MCF 10A (cell line): Measurements from ENCODE around the gene CEBPZOS. TPM values are rescaled to one million over a fixed set of nuclear protein-coding genes. Genes with fewer than 3 reads are reported as not detected.

ENCODE experiments used
- BruUV-seq: library from RNA; stranded (reverse); fragments of 400-500 nt; replicated peaks from 2 replicates; lab custom pipeline; 2021; lab: Mats Ljungman, UMichigan
- CTCF ChIA-PET: fragments of 300-600 bp; sonication (Branson Sonifier 250); formaldehyde crosslinking; extraction: SDS; loops from one replicate; lab custom pipeline; 2021; ENCODE audit warnings: antibody characterized with exemption, inconsistent platforms; lab: Yijun Ruan, JAX
- POLR2A ChIA-PET: fragments of 300-600, 350-650 bp; sonication (Branson Sonifier 250); formaldehyde crosslinking; extraction: SDS; loops from one replicate; lab custom pipeline; 2020; ENCODE audit warnings: antibody characterized with exemption, inconsistent platforms; lab: Yijun Ruan, JAX
- DNase-seq: peaks from one replicate; pipeline ENCODE4 v3.0.0-alpha.2; 2018; ENCODE audit not compliant: unreplicated experiment
- H3K27ac Mint-ChIP-seq: one replicate; pipeline ENCODE4 v1.8.0; 2022; ENCODE audit warnings: mild to moderate bottlenecking, low read depth, mixed read lengths; ENCODE audit not compliant: unreplicated experiment
- H3K27me3 Mint-ChIP-seq: one replicate; pipeline ENCODE4 v1.8.0; 2022; ENCODE audit warnings: mixed read lengths; ENCODE audit not compliant: insufficient read depth, unreplicated experiment
- H3K36me3 Mint-ChIP-seq: one replicate; pipeline ENCODE4 v1.8.0; 2022; ENCODE audit warnings: mild to moderate bottlenecking, moderate library complexity, mixed read lengths; ENCODE audit not compliant: insufficient read depth, unreplicated experiment
- H3K4me1 Mint-ChIP-seq: one replicate; pipeline ENCODE4 v1.8.0; 2022; ENCODE audit warnings: mixed read lengths; ENCODE audit not compliant: insufficient read depth, unreplicated experiment
- H3K4me3 Mint-ChIP-seq: one replicate; pipeline ENCODE4 v1.8.0; 2022; ENCODE audit warnings: mild to moderate bottlenecking, moderate library complexity, mixed read lengths; ENCODE audit not compliant: unreplicated experiment
- H3K9me3 Mint-ChIP-seq: one replicate; pipeline ENCODE4 v1.8.0; 2022; ENCODE audit warnings: mixed read lengths; ENCODE audit not compliant: unreplicated experiment
- intact Hi-C: fragments of 100-400 bp; cut with micrococcal nuclease; formaldehyde crosslinking; loops from 2 replicates; pipeline ENCODE4 v1.14.1; 2022
- total RNA-seq: library from RNA; stranded (reverse); gene quantifications from 2 replicates; pipeline ENCODE4 v1.2.3, GENCODE V29; 2022
- TF ChIP-seq, protein P1 (sequence below): fragments of 200-600 bp; IDR thresholded peaks from one replicate; pipeline ENCODE4 v1.8.0; 2022; ENCODE audit warnings: antibody characterized with exemption, mild to moderate bottlenecking; ENCODE audit not compliant: unreplicated experiment

CEBPZOS gene
- total RNA-seq, 1 experiment from 2014 or later: 38.5 TPM

DNA sequence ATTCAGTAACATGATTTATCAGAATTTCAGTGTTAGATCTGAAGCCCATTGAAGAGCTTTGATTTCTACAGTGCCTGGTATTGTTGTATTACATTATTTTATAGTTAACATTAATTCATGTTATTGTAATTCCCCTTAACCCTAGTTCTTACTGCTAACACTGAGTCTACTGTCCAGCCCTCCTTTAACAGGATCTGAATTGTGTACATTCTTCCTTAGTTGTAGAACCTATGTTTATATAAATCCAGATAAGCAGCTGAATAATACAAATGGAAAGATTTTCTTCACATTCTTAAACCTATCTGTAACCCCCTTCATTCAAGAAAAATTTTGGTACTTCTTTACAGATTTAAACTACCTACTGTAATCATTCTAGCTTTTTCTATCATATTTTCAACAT lies 49.9 kb downstream of the CEBPZOS start:
- no peaks in the 10 kb centered on the region for H3K9me3 Mint-ChIP-seq
- H3K27me3 Mint-ChIP-seq: no peaks in the 10 kb centered on the region
- no peak overlapping the region for H3K27ac Mint-ChIP-seq
- H3K4me1 Mint-ChIP-seq: no peaks in the 10 kb centered on the region
- CTCF ChIA-PET: interaction anchor here (1.1 kb wide), 1 partner anchor 11 kb away, joined by 3 read pairs; no protein-coding TSS in a partner anchor
- H3K4me3 Mint-ChIP-seq: no peak overlapping the region
- no peak for DNase-seq
- intact Hi-C loops: no loop called here
- POLR2A ChIA-PET: interaction anchor here (3.6 kb wide), 1 partner anchor 13 kb away, joined by 24 read pairs; the partner anchor contains the start of genes CEBPZ and NDUFAF7
- no TSS peak for BruUV-seq
- TF ChIP-seq, protein P1, sequence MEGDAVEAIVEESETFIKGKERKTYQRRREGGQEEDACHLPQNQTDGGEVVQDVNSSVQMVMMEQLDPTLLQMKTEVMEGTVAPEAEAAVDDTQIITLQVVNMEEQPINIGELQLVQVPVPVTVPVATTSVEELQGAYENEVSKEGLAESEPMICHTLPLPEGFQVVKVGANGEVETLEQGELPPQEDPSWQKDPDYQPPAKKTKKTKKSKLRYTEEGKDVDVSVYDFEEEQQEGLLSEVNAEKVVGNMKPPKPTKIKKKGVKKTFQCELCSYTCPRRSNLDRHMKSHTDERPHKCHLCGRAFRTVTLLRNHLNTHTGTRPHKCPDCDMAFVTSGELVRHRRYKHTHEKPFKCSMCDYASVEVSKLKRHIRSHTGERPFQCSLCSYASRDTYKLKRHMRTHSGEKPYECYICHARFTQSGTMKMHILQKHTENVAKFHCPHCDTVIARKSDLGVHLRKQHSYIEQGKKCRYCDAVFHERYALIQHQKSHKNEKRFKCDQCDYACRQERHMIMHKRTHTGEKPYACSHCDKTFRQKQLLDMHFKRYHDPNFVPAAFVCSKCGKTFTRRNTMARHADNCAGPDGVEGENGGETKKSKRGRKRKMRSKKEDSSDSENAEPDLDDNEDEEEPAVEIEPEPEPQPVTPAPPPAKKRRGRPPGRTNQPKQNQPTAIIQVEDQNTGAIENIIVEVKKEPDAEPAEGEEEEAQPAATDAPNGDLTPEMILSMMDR: no peak
- H3K36me3 Mint-ChIP-seq: peaks cover 76% of the 10 kb centered on the region

DNA sequence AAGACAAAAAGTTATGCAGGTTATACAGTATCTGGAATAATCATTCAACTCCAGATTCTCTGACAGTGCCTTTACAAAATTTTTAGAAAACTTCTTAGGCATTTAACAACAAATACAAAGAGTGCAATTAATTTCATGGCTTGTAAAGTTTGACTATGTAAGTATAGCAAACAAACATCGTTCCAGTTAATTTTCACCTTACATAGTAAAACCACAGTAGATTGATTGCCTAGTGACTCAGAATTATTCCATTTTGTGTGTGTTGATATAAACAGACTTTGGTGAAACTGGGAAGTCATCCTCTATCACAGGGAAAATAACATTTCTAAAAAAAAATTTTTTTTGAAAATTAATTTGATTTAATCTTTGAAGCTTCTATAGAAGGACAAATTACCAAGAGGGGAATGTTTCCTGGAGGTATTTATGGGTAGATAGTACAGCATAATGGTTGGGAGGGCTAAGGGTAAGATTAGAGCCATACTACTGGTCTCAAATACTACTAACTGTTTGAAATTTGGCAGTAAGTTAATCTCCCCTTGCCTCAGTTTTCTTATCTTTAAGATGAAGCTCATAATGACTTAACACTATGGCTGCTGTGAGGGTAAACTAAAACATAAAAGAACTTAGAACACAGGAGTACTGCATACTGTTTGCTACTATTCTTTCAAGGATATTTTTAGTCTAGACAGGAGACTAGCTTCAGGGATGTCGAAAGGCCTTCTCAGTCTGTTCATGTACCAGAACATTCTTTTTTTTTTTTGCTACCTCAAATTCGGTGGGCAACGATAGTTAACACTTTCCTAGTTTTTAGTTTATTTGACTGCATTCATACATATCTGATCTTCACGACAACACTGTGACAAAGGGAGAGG lies 54.8 kb downstream of the CEBPZOS start:
- ChIA-PET POLR2A (interaction anchor here (1.3 to 1.8 kb wide), 3 partner anchors 10 to 19 kb away, joined by 4 to 7 read pairs (median 5); partner anchors contain the start of genes CEBPZ and NDUFAF7), CTCF (interaction anchor here (0.6 to 1.1 kb wide), 2 partner anchors 56 to 581 kb away, joined by 3 to 4 read pairs; no protein-coding TSS in a partner anchor)
- Mint-ChIP-seq H3K27me3 (no peaks in the 10 kb centered on the region), H3K9me3 (no peaks in the 10 kb centered on the region), H3K4me3 (no peak overlapping the region), H3K36me3 (peaks cover 72% of the 10 kb centered on the region), H3K4me1 (no peaks in the 10 kb centered on the region), H3K27ac (peak overlapping the region; percentile 49)
- intact Hi-C loops: no loop called here
- DNase-seq: no peak
- TF ChIP-seq, protein P1: no peak
- TSS peak; percentile 22 for BruUV-seq

Other genes starting within 250 kb of the CEBPZOS start
- 24.9 and 25.3 TPM in 2 replicates for gene STRN, start 230.0 kb upstream of the CEBPZOS start, total RNA-seq
- 14.5 and 14.8 TPM in 2 replicates for gene HEATR5B, start 112.1 kb upstream of the CEBPZOS start, total RNA-seq
- 5.5 and 5.9 TPM in 2 replicates for gene GPATCH11, start 112.0 kb upstream of the CEBPZOS start, total RNA-seq
- gene EIF2AK2, start 39.5 kb upstream of the CEBPZOS start, total RNA-seq: 29.6 and 39.3 TPM in 2 replicates
- not detected in 2 replicates for gene SULT6B1, start 7.8 kb upstream of the CEBPZOS start, total RNA-seq
- 46.6 and 61.7 TPM in 2 replicates for gene CEBPZ, start 35.1 kb downstream of the CEBPZOS start, total RNA-seq
- 16.1 and 18.3 TPM in 2 replicates for gene NDUFAF7, start 35.2 kb downstream of the CEBPZOS start, total RNA-seq
- 22.0 and 23.9 TPM in 2 replicates for gene PRKD3, start 128.3 kb downstream of the CEBPZOS start, total RNA-seq
- not detected in 2 replicates for gene QPCT, start 148.1 kb downstream of the CEBPZOS start, total RNA-seq